NCI-H2196 (cell line): Measurements from ENCODE around the gene NPAS2.

Source experiments
- DNase-seq: peaks from one replicate; lab custom pipeline; 2025; ENCODE audit not compliant: unreplicated experiment; lab: John Stamatoyannopoulos, UW

NPAS2 gene

DNA sequence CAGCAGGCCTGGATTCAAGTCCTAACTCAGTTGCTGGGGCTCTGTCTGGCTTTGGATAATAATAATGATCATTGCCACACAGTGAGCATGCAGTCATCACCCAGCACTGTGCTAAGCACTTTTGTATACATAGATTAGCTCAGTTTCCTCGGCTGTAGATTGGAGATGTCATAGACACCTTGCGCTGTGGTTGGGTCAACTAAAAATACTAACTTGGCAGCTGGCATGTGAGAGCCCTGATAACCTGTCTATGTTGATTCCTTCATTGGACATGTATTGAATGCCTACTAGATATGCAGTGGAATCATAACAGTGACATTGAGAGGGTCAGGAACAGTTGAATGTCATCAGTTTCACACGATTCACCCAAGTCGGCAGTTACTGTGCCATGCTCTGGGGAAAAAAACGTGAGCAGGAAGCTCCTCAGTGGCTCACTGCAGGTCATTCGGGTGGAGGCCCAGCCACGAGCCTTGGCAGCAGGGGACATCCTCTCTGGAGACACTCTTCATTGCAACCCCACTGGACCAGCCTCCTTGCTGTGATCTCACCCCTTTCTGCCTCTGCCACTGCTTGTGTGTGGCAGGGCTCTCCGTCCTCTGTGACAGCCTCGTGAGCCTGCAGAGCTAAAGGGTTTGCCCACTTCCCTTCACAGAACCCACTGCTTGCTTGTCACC, 85.3 kb downstream of the NPAS2 start:
- no peak for DNase-seq

DNA sequence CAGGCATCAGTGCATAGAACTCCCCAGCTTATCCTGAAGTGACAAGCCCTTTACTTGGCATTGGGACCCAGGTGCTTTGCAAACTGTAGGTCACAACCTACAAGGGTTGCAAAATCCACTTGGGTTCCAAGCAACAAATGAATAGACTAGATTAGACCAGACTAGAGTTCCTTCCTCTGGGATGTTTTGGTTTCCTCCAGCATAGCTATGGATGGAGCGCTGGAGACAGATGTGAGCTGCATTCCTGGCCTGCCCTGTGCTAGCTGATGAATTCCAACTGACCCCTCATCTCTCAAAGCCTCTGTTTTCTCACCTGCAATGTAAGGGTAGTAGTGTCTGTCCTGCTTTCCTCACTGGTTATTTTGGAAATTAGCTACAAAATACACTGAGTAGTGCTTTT, 86.2 kb downstream of the NPAS2 start:
- DNase-seq, result no peak

- DNase-seq, result no peak
These were observed 86.7 kb downstream of the NPAS2 start for GRCh38 chr2:100906679-100907078.

DNA sequence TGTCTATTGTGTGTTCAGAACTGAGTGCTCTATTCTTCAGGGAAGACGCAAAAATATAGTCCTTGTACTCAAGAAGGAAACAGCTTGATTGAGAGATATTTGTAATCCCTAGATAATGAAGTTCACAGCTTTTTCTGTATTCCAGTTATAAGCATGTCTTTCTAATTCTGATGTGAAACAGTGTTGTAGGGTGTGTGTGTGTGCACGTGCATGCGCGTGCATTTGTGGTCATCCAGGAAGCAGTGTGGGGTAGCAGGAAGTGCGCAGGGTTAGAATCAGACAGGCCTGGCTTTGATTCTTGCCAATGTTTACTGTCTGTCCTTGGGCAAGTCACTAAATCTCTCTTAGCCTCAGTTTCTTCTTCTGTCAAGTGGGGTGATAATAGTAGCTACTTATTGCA, 87.9 kb downstream of the NPAS2 start:
- DNase-seq, result no peak

GRCh38 chr2:100909534-100910081, 89.7 kb downstream of the NPAS2 start:
- no peak for DNase-seq

GRCh38 chr2:100910111-100910510, 90.2 kb downstream of the NPAS2 start:
- DNase-seq, result no peak

DNA sequence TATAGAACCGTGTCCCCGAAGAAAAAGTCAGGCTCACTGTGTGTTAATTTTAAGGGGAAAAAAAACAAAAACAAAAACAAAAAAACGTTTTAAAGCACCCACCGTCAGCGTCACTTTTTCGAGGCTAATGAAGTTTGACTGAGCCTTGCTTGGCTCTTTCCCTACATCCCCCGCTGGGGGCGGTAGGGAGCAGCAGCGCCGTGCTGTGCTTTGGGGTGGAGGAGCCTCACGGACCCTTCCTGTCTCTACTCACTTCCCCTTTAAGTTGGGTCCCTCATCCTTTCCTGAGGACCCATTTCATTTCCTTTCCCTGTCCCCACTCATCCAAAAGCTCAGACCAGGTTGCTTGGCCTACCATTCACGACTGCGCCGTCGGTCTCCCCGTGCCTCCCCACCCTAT, 99.4 kb downstream of the NPAS2 start:
- DNase-seq, result no peak

DNA sequence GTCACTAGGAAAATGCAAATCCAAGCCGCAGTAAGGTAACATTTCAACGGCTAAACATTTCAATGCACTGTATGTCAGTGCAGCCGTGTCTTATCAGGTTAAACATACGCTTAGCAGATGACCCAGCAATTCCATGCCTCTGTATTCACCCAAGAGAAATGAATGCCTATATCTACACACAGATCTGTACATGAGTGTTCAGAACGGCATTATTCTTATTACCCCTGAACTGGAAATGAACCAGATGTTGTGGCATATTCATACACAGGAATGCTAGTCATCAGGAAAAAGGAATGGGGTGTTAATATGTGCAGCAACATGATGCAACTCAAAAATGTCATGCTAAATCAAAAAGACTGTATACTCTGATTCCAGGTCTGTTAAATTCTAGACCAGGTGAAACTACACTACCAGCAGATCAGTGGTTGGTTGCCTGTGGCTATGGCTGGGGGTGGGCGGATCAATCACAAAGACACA, 101.8 kb downstream of the NPAS2 start:
- DNase-seq, result no peak

DNA sequence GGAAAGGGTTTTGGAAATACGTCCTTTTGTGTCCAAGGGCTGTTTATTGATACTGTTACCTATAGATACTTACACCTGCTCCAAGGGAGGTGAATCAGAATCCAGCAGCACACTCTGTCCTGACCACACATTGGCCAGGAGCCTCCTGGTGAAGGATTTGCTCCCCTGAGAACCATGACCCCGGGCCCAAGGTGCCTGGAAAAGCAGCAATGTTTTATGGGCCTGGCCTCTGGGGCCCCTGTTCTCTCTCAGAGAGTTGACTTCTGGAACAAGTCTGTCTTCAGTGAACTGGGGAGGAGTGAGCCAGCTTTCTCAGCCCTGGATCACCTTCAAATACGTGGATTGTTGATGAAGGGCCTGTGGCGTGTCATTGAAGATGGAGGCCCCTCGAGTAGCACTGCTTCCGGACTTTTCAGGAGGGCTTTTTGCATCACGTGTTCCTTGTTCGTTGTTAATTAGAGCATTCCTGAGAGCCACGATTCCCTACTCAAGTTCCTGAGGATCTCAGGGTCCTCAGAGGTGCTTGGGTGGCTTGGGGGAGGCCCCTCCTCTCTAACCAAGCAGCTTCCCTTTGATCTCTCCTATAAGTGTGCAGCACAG, 103.6 kb downstream of the NPAS2 start:
- DNase-seq, result no peak

GRCh38 chr2:100924122-100924519, 104.2 kb downstream of the NPAS2 start:
- no peak for DNase-seq

DNA sequence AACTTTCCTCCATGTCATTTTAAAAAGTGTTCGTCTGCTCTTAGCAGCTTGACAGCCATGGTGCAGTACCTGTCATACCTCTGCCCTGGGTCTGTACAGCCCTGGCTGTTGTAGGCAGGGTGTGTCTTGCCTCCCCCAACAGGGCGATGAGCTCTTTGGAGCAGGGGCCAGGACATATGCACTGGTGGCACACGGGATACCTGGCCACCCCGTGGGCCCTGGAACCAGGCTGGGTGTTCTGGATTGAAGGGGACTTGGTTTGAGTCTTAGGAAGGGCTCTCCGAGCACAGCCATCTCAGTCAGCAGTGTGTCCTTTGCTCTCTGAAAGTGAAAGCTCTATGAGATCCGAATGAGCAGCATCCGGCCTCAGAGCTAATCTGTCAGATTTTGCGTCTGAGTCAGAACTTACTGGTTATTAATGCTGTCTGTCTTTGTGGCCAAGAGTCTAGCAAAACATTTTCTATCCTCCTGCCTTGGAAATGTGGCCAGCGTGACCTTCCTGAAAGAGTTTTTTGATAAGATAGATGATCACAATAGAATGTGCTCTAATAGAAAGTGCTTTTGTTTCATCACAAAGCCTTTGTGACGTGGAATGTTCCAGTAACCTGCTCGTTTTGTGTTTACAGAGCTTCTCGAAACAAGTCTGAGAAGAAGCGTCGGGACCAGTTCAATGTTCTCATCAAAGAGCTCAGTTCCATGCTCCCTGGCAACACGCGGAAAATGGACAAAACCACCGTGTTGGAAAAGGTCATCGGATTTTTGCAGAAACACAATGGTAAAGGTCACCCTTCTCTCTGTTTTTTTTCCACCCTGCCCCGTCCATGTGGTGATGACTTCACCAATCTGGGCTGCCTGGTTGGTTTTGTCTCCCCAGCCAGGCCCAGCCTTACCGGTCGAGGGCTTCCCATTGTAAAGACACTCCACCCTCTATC, 104.8 kb downstream of the NPAS2 start:
- no peak for DNase-seq

GRCh38 chr2:100928235-100928634, 108.3 kb downstream of the NPAS2 start:
- DNase-seq, result no peak

GRCh38 chr2:100929147-100929546, 109.2 kb downstream of the NPAS2 start:
- DNase-seq, result no peak

- DNase-seq, result no peak
These were observed 114.8 kb downstream of the NPAS2 start for GRCh38 chr2:100934504-100935371.

- DNase-seq, result no peak
These were observed 115.4 kb downstream of the NPAS2 start for GRCh38 chr2:100935372-100935752.

DNA sequence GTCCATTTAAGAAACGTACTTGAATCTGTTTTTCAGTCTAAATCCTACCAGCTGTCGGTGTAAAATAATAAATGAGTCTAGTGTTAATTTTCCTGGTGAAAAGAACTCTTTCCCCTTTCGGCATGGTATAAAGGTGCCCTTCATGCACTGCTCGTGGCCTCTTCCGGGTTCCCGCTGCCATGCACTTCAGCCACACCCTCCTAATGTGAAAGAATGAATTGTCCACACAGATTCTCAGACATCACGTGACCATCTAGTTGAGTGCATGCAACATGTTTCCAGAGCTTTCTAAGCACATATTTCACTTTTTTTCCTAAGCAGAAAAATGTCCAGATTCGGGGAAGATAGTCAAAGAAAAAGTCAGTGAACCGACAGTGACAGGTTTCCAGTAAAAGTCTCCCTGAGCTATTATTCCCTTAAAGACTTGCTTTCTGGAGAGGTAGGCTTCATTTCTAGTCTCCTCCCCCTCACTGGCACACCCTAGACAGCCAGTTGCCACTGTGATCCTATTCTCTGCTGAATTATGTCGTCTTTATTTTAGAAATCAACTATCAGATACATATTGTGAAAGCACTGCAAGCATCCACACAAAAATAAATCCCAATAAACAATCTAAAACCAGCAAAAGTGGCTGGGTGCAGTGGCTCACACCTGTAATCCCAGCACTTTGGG, 116.3 kb downstream of the NPAS2 start:
- no peak for DNase-seq

GRCh38 chr2:100936972-100937542, 117.1 kb downstream of the NPAS2 start:
- no peak for DNase-seq

- no peak for DNase-seq
These were observed 118.4 kb downstream of the NPAS2 start for GRCh38 chr2:100938031-100939026.

DNA sequence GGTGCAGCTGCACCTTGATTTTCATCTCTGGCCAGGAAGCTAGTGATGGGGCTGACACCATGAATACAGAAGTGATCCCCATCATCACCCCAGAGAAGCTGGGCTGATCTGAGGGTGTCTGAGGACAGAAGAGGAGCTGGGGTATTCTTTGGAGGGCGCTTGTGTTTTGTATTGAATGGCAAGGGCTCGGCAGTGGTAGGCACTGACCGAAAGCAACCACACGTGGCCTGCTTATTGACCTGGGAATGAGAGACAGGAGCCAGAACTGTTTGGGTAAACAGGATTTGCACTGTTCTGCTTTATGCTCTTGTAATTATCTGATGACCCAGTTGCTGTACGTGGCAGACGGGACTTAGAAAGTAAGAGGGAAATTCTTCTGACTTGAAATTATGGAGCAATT, 119.5 kb downstream of the NPAS2 start:
- no peak for DNase-seq
